RWPE1 (cell line): Measurements from ENCODE around the gene YTHDF1.
A peak's percentile ranks its signal among the peaks of the same experiment; 100 is the strongest.

Experiments
- CTCF ChIA-PET: fragments of 350-600 bp; sonication (Branson Sonifier 250); formaldehyde crosslinking; extraction: SDS; loops from one replicate; lab custom pipeline; 2021; lab: Yijun Ruan, JAX
- POLR2A ChIA-PET: fragments of 400-600 bp; formaldehyde crosslinking; extraction: SDS; loops from one replicate; lab custom pipeline; 2020; ENCODE audit warnings: antibody characterized with exemption; ENCODE audit not compliant: low non-redundant PET; lab: Yijun Ruan, JAX
- DNase-seq: peaks from one replicate; pipeline ENCODE4 v3.0.0; 2012; ENCODE audit warnings: low spot score
- H3K27ac ChIP-seq: fragments of 450-650 bp; 2 replicates; pipeline ENCODE4 v1.5.1; 2017
- CTCF ChIP-seq: fragments of 450-650 bp; conservative IDR thresholded peaks from 2 replicates; pipeline ENCODE4 v1.5.1; 2017; ENCODE audit warnings: low read depth, mild to moderate bottlenecking

The YTHDF1 gene

GRCh38 chr20:63212792-63213191 is 3.1 kb downstream of the YTHDF1 start:
- CTCF ChIA-PET: interaction anchor here (0.5 to 5.2 kb wide), 5 partner anchors 10 to 32 kb away, joined by 3 to 46 read pairs (median 7); no protein-coding TSS in a partner anchor

GRCh38 chr20:63212393-63212730 is 3.6 kb downstream of the YTHDF1 start:
- POLR2A ChIA-PET: no interaction called here
- peak overlapping the region; percentile 31 for H3K27ac ChIP-seq
- TF ChIP-seq CTCF: no peak
- CTCF ChIA-PET: interaction anchor here (0.5 to 5.2 kb wide), 6 partner anchors 10 to 166 kb away, joined by 3 to 46 read pairs (median 6); no protein-coding TSS in a partner anchor
- no peak for DNase-seq

More at GRCh38 chr20:63212792-63213191, 3.1 kb downstream of the YTHDF1 start:
- no peak for TF ChIP-seq CTCF
- peak; percentile 71 for DNase-seq
- H3K27ac ChIP-seq: peak overlapping the region; percentile 31
- POLR2A ChIA-PET: no interaction called here

DNA sequence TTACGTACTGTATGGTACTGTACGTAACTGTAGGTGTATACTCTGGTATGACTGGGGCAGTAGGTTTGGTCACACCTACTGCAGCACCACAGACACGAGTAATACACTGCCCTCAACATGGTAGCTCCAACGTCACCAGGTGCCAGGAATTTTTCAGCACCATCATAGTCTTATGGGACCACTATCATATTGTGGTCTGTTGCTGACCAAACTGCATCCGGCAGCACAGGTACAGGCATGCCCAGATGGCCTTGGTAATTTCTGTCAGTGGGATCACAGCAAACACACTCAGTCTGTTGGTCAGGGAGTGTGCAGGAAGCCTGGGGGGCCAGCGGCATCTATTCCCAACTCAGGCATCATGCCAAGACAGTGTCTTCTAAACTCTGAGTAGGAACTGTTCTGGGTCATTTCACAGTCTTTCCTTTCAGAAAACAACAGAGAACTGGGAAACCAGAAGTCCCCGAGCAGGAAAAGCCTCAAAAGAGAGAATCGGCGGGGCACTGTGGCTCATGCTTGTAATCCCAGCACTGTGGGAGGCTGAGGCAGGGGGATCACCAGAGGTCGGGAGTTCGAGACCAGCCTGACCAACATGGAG is 5.8 kb downstream of the YTHDF1 start:
- peak; percentile 46 for DNase-seq
- TF ChIP-seq CTCF: no peak
- peak overlapping the region; percentile 63 for H3K27ac ChIP-seq
- ChIA-PET CTCF (interaction anchor here (1.1 to 1.9 kb wide), 4 partner anchors 13 to 23 kb away, joined by 3 to 12 read pairs (median 4); no protein-coding TSS in a partner anchor), POLR2A (no interaction called here)

- ChIA-PET POLR2A (no interaction called here), CTCF (interaction anchor here (0.5 to 3.4 kb wide), 3 partner anchors 15 to 555 kb away, joined by 3 to 16 read pairs (median 5); no protein-coding TSS in a partner anchor)
- peak overlapping the region; percentile 19; the same call in 1 of the 2 replicates for H3K27ac ChIP-seq
- no peak for DNase-seq
- TF ChIP-seq CTCF: no peak
Observed at GRCh38 chr20:63208346-63208909, 7.5 kb downstream of the YTHDF1 start.

GRCh38 chr20:63206878-63207277 is 9.1 kb downstream of the YTHDF1 start:
- DNase-seq: peak; percentile 90
- ChIA-PET CTCF (interaction anchor here (0.8 to 3.4 kb wide), 5 partner anchors 8 to 56 kb away, joined by 3 to 16 read pairs (median 4); no protein-coding TSS in a partner anchor), POLR2A (no interaction called here)
- peak overlapping the region; percentile 52 for H3K27ac ChIP-seq
- TF ChIP-seq CTCF: no peak

- no peak for TF ChIP-seq CTCF
- DNase-seq: no peak
- ChIA-PET POLR2A (no interaction called here), CTCF (interaction anchor here (0.9 to 3.4 kb wide), 3 partner anchors 9 to 103 kb away, joined by 3 to 16 read pairs (median 8); no protein-coding TSS in a partner anchor)
- no peak overlapping the region for H3K27ac ChIP-seq
Observed at GRCh38 chr20:63205896-63206295, 10.0 kb downstream of the YTHDF1 start.
